GM21515 (cell line): Measurements from ENCODE around the gene TNFSF9.
A peak's percentile ranks its signal among the peaks of the same experiment; 100 is the strongest.
"Not testable (repeated sequence)": the region's sequence is repeated elsewhere in the genome, so short reads cannot be mapped to it uniquely, and the experiment has no call there.

Source experiments
- ATAC-seq: cut with Tn5 transposase; IDR thresholded peaks from one replicate; pipeline ENCODE4 v1.9.1; 2021; ENCODE audit not compliant: unreplicated experiment

The TNFSF9 gene

DNA sequence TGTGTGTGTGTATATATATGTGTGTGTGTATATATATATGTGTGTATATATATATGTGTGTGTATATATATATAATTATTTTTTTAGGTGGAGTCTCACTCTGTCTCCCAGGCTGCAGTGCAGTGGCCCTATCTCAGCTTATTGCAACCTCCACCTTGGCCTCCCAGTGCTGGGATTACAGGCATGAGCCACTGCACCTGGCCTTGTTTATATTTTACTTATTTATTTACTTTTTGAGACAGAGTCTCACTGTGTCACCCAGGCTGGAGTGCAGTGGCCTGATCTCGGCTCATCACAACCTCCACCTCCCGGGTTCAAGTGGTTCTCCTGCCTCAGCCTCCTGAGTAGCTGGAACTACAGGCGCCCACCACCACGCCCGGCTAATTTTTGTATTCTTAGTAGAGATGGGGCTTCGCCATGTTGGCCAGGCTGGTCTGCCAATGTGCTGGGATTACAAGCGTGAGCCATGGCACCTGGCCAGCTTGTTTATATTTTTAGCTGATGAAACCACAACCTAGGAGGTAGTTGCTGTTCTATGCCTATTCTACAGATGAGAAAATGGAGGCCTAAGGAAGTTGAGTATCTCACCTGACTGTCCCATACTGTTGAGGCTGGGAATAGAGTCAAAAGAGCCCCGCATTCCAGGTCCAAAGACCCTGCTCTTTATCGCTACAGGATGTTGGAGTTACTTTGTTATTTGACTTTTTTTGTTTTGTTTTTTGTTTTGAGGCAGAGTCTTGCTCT, 22.6 kb upstream of the TNFSF9 start:
- not testable (repeated sequence) for ATAC-seq

- no peak for ATAC-seq
Measured at GRCh38 chr19:6509118-6509971, 21.5 kb upstream of the TNFSF9 start.

DNA sequence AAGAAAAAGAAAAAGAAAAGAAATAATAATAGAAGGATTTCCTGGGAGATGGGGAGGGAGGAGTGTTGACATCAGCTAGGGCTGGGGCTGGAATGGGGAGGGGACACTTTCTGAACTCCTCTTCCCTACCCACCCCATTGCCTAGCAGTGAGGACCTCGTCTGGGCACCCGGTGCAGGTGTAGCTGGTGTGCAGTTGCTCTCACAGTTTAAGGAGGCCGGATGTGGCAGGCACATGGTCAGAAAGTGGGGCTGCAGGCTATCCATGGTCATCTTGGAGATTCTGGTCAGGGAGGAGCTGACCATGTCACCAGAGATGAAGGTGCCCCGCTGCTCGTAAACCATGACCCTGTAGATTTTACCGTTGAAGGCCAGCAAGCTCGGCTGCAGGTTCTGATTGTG, 20.2 kb upstream of the TNFSF9 start:
- no peak for ATAC-seq

- ATAC-seq: no peak
Measured at GRCh38 chr19:6514089-6514488, 16.7 kb upstream of the TNFSF9 start.

GRCh38 chr19:6514926-6515544, 15.8 kb upstream of the TNFSF9 start:
- ATAC-seq: no peak

GRCh38 chr19:6516018-6516658, 14.7 kb upstream of the TNFSF9 start:
- peak; percentile 35 for ATAC-seq

- ATAC-seq: peak; percentile 49
Measured at GRCh38 chr19:6516659-6517291, 14.1 kb upstream of the TNFSF9 start.

DNA sequence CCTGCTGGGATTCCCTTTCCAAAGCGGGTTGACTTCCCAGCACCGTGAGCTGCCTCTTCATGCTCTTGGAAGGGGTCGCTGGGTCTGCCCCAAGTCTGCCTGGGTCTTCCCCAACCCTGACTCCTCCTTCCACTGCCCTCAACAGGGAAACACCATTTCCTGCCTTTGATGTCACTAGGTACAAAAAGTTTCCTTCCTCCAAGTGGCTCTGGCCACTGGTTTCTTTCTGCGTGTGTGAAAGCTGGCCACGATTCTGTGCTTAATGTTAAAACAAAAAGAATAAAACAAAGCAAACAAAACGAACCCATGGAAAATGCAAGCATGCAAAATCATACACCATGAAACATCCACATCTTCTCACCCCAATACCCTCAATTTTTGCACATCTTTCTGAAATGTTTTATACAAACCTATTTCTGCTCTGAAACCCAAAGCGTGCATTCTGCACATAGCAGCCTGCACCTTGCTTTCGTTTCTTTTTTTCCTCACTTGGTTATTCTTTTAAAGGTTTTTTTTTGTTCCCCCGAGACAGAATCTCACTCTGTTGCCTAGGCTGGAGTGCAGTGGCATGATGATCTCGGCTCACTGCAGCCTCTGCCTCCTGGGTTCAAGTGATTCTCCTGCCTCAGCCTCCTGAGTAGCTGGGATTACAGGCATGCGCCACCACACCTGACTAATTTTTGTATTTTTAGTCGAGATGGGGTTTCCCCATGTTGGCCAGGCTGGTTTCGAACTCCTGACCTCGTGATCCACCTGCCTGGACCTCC, 12.5 kb upstream of the TNFSF9 start:
- ATAC-seq: no peak

- ATAC-seq: no peak
Measured at GRCh38 chr19:6519289-6519688, 11.5 kb upstream of the TNFSF9 start.

DNA sequence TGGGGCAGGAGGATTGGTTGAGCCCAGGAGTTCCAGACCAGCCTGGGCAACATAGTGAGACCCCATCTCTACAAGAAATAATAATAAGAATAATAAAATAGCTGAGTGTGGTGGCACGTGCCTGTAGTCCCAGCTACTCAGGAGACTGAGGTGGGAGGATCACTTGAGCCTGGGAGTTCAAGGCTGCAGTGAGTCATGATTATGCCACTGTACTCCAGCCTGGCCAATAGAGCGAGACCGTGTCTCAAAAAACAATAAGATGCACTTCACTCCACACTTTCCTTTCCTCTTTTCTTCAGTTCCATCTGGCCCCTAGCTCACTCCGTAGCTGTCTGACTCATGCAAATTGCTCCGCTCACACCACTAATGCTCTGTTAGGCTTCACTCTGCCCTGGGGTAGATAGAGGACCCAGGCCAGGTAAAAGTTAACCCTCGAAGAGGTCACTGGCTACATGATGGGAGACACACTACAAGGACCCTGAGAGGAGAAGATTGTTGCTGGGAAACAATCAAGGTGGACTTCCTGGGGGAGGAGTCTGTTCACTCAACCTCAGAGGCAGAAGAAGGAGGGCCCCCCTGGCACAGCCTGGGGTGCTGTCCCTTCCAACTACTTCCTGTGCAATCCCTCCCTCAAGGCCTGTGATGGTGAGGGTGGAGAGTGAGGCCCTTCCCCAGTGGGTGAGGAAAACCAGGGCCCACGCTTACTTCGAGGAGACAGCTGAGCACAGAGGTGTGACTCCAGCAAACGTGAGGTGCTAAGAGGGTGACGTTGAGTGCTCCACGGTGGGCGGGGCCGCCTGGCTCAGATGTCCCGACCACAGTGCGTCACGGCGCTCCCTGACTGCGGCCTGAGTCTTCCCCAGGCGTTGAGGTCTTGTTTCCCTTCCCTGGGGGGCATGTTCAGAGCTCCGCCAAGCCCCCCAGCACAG, 8.8 kb upstream of the TNFSF9 start:
- ATAC-seq: peak; percentile 41

- no peak for ATAC-seq
Measured at GRCh38 chr19:6522712-6523111, 8.1 kb upstream of the TNFSF9 start.

DNA sequence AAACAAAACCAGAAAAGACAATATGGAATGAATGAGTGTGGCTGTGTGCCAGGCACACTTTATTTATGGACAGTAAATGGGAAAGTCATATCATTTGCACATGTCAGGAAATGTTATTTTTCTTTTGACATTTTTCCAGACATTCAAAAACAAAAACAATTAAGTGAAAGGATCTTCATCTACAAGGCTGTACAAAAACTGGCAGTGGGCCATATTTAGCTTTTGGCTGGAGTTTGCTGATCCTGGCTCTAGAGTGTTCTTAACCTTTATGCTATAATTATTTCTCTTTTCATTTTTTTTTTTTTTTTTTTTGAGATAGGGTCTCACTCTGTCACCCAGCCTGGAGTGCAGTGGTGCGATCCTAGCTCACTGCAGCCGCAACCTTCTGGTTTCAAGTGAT, 6.5 kb upstream of the TNFSF9 start:
- no peak for ATAC-seq

- peak; percentile 40 for ATAC-seq
Measured at GRCh38 chr19:6527893-6528543, 2.8 kb upstream of the TNFSF9 start.

DNA sequence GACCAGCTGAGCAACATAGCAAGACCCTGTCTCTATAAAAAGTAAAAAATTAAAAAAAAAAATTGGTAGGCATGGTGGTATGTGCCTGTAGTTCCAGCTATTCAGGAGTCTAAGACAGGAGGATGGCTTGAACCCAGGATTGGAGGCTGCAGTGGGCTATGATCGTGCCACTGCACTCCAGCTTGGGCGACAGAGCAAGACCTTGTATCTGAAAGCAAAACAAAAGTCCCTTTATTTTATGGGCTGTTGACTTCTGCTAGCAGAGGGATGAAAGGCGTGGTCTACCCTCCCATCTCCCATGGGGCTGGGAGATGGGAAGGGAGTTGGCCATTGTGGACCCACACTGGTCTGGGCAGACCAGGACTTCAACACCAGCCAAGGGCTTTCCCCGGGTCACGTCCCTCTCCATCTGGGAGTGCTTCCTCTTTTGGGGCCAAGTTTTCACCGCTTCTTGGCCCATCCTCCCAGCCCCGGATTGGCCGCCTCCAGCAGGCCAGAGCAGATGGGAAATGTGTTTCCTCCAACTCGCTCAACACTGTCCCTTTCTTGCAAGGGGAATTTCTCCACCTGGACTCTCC, 2.2 kb upstream of the TNFSF9 start:
- no peak for ATAC-seq

DNA sequence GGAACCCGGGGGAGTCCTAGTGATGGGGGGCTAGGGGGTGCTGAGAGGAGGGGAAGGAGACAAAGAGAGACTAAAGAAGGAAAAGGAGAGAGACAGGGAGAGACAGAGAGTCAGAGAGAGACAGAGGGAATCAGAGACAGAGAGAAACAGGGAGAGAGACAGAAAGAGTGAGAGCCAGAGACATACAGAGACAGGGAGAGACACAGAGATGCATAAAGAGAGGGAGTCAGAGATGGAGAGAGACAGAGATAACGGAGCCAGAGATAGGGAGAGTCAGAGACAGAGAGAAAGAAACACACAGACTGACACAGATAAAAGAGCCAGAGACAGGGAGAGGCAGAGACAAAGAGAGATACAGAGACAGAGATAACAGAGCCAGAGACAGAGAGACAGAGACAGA, 1.5 kb upstream of the TNFSF9 start:
- ATAC-seq: no peak

DNA sequence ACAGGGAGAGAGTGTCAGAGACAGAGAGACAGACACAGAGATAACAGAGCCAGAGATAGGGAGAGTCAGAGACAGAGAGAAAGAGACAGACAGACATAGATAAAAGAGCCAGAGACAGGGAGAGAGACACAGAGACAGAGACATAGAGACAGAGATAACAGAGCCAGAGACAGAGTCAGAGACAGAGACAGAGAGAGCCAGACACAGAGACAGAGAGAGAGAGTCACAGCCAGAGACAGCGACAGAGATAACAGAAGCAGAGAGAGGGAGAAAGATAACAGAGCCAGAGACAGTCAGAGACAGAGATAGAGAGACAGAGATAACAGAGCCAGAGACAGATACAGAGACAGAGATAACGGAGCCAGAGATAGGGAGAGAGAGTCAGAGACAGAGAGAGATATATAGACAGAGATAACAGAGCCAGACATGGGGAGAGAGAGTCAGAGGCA, 865 bp upstream of the TNFSF9 start:
- no peak for ATAC-seq

DNA sequence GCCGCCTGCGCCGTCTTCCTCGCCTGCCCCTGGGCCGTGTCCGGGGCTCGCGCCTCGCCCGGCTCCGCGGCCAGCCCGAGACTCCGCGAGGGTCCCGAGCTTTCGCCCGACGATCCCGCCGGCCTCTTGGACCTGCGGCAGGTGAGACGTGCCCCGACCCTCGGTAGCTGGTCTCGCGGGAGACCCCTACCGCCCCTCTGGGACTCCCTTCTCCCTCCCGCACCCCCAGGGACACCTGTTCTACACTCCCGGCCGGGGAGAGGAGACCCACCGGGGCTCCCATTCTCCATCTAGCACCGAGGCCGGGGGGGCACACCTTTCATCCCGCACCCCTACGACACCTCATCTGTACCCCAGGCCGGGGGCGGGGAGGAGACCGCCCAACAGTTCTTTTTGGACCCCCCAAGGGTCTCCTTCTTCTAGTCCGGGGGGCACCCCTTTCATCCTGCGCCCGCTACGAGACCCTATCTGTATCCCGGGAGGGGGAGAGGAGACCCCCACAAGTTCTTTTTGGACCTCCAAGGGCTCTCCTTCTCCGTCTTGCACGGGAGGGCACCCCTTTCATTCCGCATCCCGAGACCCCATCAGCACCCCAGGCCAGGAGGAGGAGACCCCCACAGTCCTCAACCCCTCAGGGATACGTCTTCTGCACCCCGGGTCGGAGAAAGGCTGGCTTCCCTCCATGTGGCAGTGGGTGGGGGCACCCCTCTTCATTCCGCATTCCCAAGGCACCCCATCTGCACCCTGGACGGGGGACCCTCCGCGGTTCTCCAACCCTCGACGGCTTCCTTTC, 533 bp downstream of the TNFSF9 start:
- no peak for ATAC-seq

DNA sequence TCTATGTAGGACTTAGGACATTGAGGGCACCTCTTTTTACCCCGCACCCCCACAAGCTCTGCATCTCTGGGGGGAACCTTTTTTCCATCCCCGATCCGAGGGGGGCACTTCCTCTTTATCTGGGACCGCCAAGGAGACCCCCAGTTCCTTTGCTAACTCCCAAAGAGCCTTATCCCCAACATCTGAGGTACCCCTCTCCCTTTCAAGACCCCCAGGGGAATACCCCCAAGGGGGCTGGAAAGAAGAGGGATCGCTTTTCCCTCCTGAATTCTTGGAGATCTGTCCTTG, 1.1 kb downstream of the TNFSF9 start:
- no peak for ATAC-seq
